Uterus (tissue), 2 donors: ENCODE results near the gene MAB21L4.

Experiments
- POLR2A ChIP-seq, 2 donors: fragments of 450-650 bp; IDR thresholded peaks; one replicate each; pipeline ENCODE4 v1.6.1; 2016; ENCODE audit warnings: antibody characterized with exemption in 2 of 2, mild to moderate bottlenecking in 1 of 2, moderate library complexity in 1 of 2
- TF ChIP-seq, protein P1 (sequence below), 4 experiments: fragments of 200-600 bp in 2 of 4; fragments of 450-650 bp in 2 of 4; sonication (generic) in 2 of 4; IDR thresholded peaks; one replicate each; pipeline ENCODE4 v1.5.1; 2016 to 2019; ENCODE audit warnings: antibody characterized with exemption in 4 of 4, mild to moderate bottlenecking in 2 of 4, moderate library complexity in 1 of 4

DNA sequence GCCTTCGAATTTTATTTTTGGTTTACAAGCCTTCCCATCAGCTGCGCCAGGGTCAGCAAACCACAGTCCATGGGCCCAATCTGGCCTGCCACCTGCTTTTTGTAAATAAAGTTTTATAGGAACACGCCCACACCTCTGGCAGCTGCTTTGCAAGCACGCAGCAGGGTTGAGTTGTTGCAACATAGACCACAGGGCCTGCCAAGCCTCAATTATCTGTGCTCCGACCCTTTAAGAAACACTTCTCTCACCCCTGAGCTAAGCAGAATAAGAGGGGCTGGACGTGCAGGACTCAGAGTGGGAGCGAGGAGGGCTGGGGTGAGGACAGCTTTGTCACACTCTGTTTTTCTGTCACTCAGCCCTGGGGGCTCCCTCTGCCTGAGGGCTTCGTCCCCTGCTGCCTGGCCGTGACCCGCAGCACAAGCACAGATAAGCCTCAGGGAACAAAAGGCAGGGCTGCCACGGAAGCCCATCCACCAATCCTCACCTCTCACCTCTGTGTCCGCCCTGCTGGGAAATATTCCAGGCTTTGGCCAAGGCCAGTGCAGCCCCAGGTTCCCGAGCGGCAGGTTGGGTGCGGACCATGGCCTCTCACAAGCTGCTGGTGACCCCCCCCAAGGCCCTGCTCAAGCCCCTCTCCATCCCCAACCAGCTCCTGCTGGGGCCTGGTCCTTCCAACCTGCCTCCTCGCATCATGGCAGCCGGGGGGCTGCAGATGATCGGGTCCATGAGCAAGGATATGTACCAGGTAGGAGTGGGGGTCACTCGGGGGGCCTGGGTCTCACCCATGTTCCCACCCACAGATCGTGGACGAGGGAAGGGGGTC is 27.5 kb downstream of the MAB21L4 start, which contains the start of gene AGXT:
- TF ChIP-seq, protein P1, sequence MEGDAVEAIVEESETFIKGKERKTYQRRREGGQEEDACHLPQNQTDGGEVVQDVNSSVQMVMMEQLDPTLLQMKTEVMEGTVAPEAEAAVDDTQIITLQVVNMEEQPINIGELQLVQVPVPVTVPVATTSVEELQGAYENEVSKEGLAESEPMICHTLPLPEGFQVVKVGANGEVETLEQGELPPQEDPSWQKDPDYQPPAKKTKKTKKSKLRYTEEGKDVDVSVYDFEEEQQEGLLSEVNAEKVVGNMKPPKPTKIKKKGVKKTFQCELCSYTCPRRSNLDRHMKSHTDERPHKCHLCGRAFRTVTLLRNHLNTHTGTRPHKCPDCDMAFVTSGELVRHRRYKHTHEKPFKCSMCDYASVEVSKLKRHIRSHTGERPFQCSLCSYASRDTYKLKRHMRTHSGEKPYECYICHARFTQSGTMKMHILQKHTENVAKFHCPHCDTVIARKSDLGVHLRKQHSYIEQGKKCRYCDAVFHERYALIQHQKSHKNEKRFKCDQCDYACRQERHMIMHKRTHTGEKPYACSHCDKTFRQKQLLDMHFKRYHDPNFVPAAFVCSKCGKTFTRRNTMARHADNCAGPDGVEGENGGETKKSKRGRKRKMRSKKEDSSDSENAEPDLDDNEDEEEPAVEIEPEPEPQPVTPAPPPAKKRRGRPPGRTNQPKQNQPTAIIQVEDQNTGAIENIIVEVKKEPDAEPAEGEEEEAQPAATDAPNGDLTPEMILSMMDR (IDR thresholded peaks at IDR 0.05) = no peak
- TF ChIP-seq POLR2A (IDR thresholded peaks at IDR 0.05) = no peak
